H1 (cell line): ENCODE data around the gene TCF4. TPM values are rescaled to one million over a fixed set of nuclear protein-coding genes. Genes with fewer than 3 reads are reported as not detected.
A peak's percentile ranks its signal among the peaks of the same experiment; 100 is the strongest.

Experiments used
- CTCF ChIA-PET: fragments of 300-600 bp; sonication (Branson Sonifier 250); formaldehyde crosslinking; loops from one replicate; lab custom pipeline; 2021; ENCODE audit not compliant: partially characterized antibody; lab: Charles Lee
- POLR2A ChIA-PET: fragments of 300-600 bp; sonication (Branson Sonifier 250); formaldehyde crosslinking; loops from one replicate; lab custom pipeline; 2021; ENCODE audit warnings: inconsistent platforms; ENCODE audit not compliant: partially characterized antibody; lab: Charles Lee
- DNase-seq, 2 experiments: peaks; one replicate each; pipeline versions ENCODE4 v3.0.0 to v3.0.0-alpha.2; 2010 to 2022; ENCODE audit warnings: low spot score in 2 of 2, low read depth in 1 of 2, mixed read lengths in 1 of 2
- FAIRE-seq: peaks from 2 replicates; lab custom pipeline; 2011; peaks lifted over from hg19 to GRCh38; lab: Jason Lieb, UNC
- H2AFZ ChIP-seq: 2 replicates; pipeline ENCODE4 v1.8.1; 2012; ENCODE audit warnings: low read length, inconsistent platforms
- H2AK5ac ChIP-seq: 2 replicates; pipeline ENCODE4 v1.6.1; 2013; ENCODE audit warnings: low read depth, low read length
- H2BK120ac ChIP-seq: replicated peaks from 2 replicates; pipeline ENCODE3; 2013; ENCODE audit warnings: low read depth, low read length, inconsistent platforms
- H2BK12ac ChIP-seq: 2 replicates; pipeline ENCODE4 v1.6.1; 2013; ENCODE audit warnings: low read depth, low read length
- H2BK15ac ChIP-seq: 2 replicates; pipeline ENCODE4 v1.6.1; 2013; ENCODE audit warnings: low read length
- H2BK20ac ChIP-seq: 2 replicates; pipeline ENCODE4 v1.6.1; 2013; ENCODE audit warnings: low read length
- H2BK5ac ChIP-seq: 2 replicates; pipeline ENCODE4 v1.6.1; 2013; ENCODE audit warnings: low read depth, low read length
- H3K14ac ChIP-seq: 2 replicates; pipeline ENCODE4 v1.6.1; 2013; ENCODE audit warnings: inconsistent platforms; ENCODE audit not compliant: insufficient read length
- H3K18ac ChIP-seq: 2 replicates; pipeline ENCODE4 v1.6.1; 2013; ENCODE audit warnings: low read length; ENCODE audit errors: extremely low read depth
- H3K23ac ChIP-seq: 2 replicates; pipeline ENCODE4 v1.6.1; 2013; ENCODE audit warnings: inconsistent platforms; ENCODE audit not compliant: insufficient read length
- H3K23me2 ChIP-seq: 2 replicates; pipeline ENCODE4 v1.6.1; 2013; ENCODE audit warnings: low read depth, low read length
- H3K27ac ChIP-seq: 2 replicates; pipeline ENCODE4 v1.6.1; 2011; ENCODE audit warnings: low read depth, low read length, inconsistent platforms
- H3K27me3 ChIP-seq, 4 experiments: replicated peaks in 1 of 4; 1 replicate in 1 of 4; 2 replicates in 3 of 4; pipeline versions ENCODE4 v1.6.1 to v1.8.1; 2011 to 2013; ENCODE audit warnings: low read length in 3 of 4, mild to moderate bottlenecking in 3 of 4, inconsistent platforms in 2 of 4, mixed read lengths in 2 of 4, moderate library complexity in 1 of 4; ENCODE audit not compliant: control insufficient read depth in 3 of 4, insufficient read depth in 3 of 4; ENCODE audit errors: extremely low read depth in 1 of 4
- H3K36me3 ChIP-seq, 4 experiments: 2 replicates each; pipeline versions ENCODE4 v1.6.1 to v1.8.1; 2011 to 2013; ENCODE audit warnings: mild to moderate bottlenecking in 4 of 4, low read length in 3 of 4, moderate library complexity in 2 of 4, control low read depth in 1 of 4, inconsistent platforms in 1 of 4; ENCODE audit not compliant: insufficient read depth in 4 of 4, control insufficient read depth in 2 of 4
- H3K4ac ChIP-seq: replicated peaks from 2 replicates; pipeline ENCODE3; 2013; ENCODE audit warnings: low read length, low read depth, mixed read lengths, inconsistent platforms; ENCODE audit not compliant: insufficient read length
- H3K4me1 ChIP-seq, 4 experiments: replicated peaks in 1 of 4; 1 replicate in 1 of 4; 2 replicates in 3 of 4; pipeline versions ENCODE4 v1.6.1 to v1.8.1; 2011 to 2013; ENCODE audit warnings: low read length in 3 of 4, inconsistent platforms in 2 of 4, mixed read lengths in 1 of 4; ENCODE audit not compliant: insufficient read depth in 4 of 4, control insufficient read depth in 3 of 4
- H3K4me2 ChIP-seq, 2 experiments: 2 replicates each; pipeline versions ENCODE4 v1.6.1 to v1.8.1; 2011 to 2013; ENCODE audit warnings: low read depth in 2 of 2, low read length in 2 of 2, control low read depth in 1 of 2, inconsistent platforms in 1 of 2, mild to moderate bottlenecking in 1 of 2; ENCODE audit not compliant: insufficient read depth in 1 of 2
- H3K4me3 ChIP-seq, 4 experiments: fragments of 200-600, 300-600 bp in 1 of 4; sonication (generic), shearing (Covaris generic), sonication (Bioruptor Twin) in 1 of 4; 2 replicates each; pipeline versions ENCODE4 v1.5.1 to v1.8.1; 2011 to 2016; ENCODE audit warnings: low read length in 4 of 4, low read depth in 3 of 4, control low read depth in 2 of 4, inconsistent platforms in 2 of 4, mild to moderate bottlenecking in 2 of 4, mixed read lengths in 1 of 4, moderate library complexity in 1 of 4; ENCODE audit not compliant: insufficient read depth in 2 of 4; ENCODE audit errors: extremely low read depth in 1 of 4
- H3K56ac ChIP-seq: replicated peaks from 2 replicates; pipeline ENCODE3; 2013; ENCODE audit warnings: low read depth, mild to moderate bottlenecking, mixed read lengths, low read length, inconsistent platforms; ENCODE audit not compliant: insufficient read length
- H3K79me1 ChIP-seq: 2 replicates; pipeline ENCODE4 v1.6.1; 2013; ENCODE audit warnings: low read depth, low read length, control low read depth
- H3K79me2 ChIP-seq, 2 experiments: 2 replicates each; pipeline versions ENCODE4 v1.6.1 to v1.8.1; 2012 to 2013; ENCODE audit warnings: low read length in 2 of 2, mild to moderate bottlenecking in 2 of 2, inconsistent platforms in 1 of 2; ENCODE audit not compliant: insufficient read depth in 2 of 2, control insufficient read depth in 1 of 2
- H3K9ac ChIP-seq, 4 experiments: replicated peaks in 1 of 4; 1 replicate in 1 of 4; 2 replicates in 3 of 4; pipeline versions ENCODE4 v1.6.1 to v1.8.1; 2011 to 2013; ENCODE audit warnings: low read depth in 3 of 4, low read length in 3 of 4, control low read depth in 2 of 4, mild to moderate bottlenecking in 2 of 4, moderate library complexity in 2 of 4, inconsistent platforms in 1 of 4; ENCODE audit errors: extremely low read depth in 1 of 4
- H3K9me3 ChIP-seq, 2 experiments: 2 replicates each; pipeline versions ENCODE4 v1.6.1 to v1.8.1; 2012 to 2013; ENCODE audit warnings: mild to moderate bottlenecking in 2 of 2, moderate library complexity in 2 of 2, control low read depth in 1 of 2, inconsistent platforms in 1 of 2, low read depth in 1 of 2, low read length in 1 of 2, mixed read lengths in 1 of 2; ENCODE audit not compliant: insufficient read depth in 2 of 2
- H4K20me1 ChIP-seq, 2 experiments: replicated peaks in 1 of 2; 2 replicates each; pipeline versions ENCODE3 to v1.8.1; 2011 to 2013; ENCODE audit warnings: inconsistent platforms in 2 of 2, low read length in 2 of 2, mild to moderate bottlenecking in 1 of 2; ENCODE audit not compliant: insufficient read depth in 2 of 2, control insufficient read depth in 1 of 2
- H4K5ac ChIP-seq: 2 replicates; pipeline ENCODE4 v1.6.1; 2013; ENCODE audit warnings: low read length, low read depth, mixed read lengths, inconsistent platforms; ENCODE audit not compliant: insufficient read length
- H4K8ac ChIP-seq: 2 replicates; pipeline ENCODE4 v1.8.0; 2013; ENCODE audit warnings: mild to moderate bottlenecking, moderate library complexity, low read length, inconsistent platforms; ENCODE audit not compliant: insufficient read depth; ENCODE audit errors: extremely low read depth
- H4K91ac ChIP-seq: replicated peaks from 2 replicates; pipeline ENCODE3; 2013; ENCODE audit warnings: low read length, mixed read lengths, inconsistent platforms; ENCODE audit not compliant: insufficient read length
- KDM5A ChIP-seq: fragments of 200-600 bp; IDR thresholded peaks from 2 replicates; pipeline ENCODE4 v1.7.1; 2012; ENCODE audit warnings: mild to moderate bottlenecking, low read length, inconsistent platforms, mixed read lengths
- POLR2A ChIP-seq, 2 experiments: IDR thresholded peaks; 1 replicate in 1 of 2; 2 replicates in 1 of 2; pipeline ENCODE4 v1.6.1; 2011; ENCODE audit warnings: low read depth in 2 of 2, low read length in 2 of 2, mild to moderate bottlenecking in 2 of 2; ENCODE audit errors: control extremely low read depth in 1 of 2
- POU5F1 ChIP-seq: IDR thresholded peaks from 2 replicates; pipeline ENCODE4 v1.6.1; 2011; ENCODE audit warnings: low read depth, mild to moderate bottlenecking, low read length, moderate library complexity
- RNF2 ChIP-seq: fragments of 200-900, 300-1000 bp; sonication (generic); IDR thresholded peaks from 2 replicates; pipeline ENCODE4 v1.7.1; 2016; ENCODE audit warnings: borderline replicate concordance, low read depth, mild to moderate bottlenecking, antibody characterized with exemption, low read length; ENCODE audit not compliant: poor library complexity, severe bottlenecking; ENCODE audit errors: missing control alignments
- SP1 ChIP-seq: IDR thresholded peaks from 2 replicates; pipeline ENCODE4 v1.6.1; 2011; ENCODE audit warnings: low read depth, low read length
- SUZ12 ChIP-seq: fragments of 200-600 bp; sonication (generic); IDR thresholded peaks from 2 replicates; pipeline ENCODE4 v1.6.1; 2012; ENCODE audit warnings: mild to moderate bottlenecking, inconsistent platforms, low read length, moderate library complexity, mixed read lengths
- TCF12 ChIP-seq: IDR thresholded peaks from 2 replicates; pipeline ENCODE4 v1.6.1; 2011; ENCODE audit warnings: low read depth, mild to moderate bottlenecking, low read length
- WGBS, 2 experiments: shearing (Covaris generic) in 1 of 2; methylation state at CpG; one replicate each; pipeline versions ENCODE4 v1.1.6 to v1.1.7; 2013 to 2015; ENCODE audit warnings: low lambda C conversion rate in 2 of 2, mixed read lengths in 2 of 2, inconsistent platforms in 1 of 2, low coverage in 1 of 2, missing lambda C conversion rate in 1 of 2; ENCODE audit not compliant: insufficient replicate concordance in 2 of 2, insufficient coverage in 1 of 2, insufficient read length in 1 of 2; ENCODE audit errors: extremely low coverage in 1 of 2, missing lambda C conversion rate in 1 of 2; 5-methylcytosine and 5-hydroxymethylcytosine counted together
- polyA plus RNA-seq, 7 experiments: library from polyadenylated mRNA; depleted of rRNA in 3 of 7; stranded (reverse) in 5 of 7; unstranded in 2 of 7; fragments of >200 nt in 5 of 7; fragments of 200-250 nt in 2 of 7; gene quantifications; 1 replicate in 5 of 7; 2 replicates in 1 of 7; 4 replicates in 1 of 7; pipeline versions ENCODE4 v1.2.1 to v1.2.3, GENCODE V29; 2011 to 2013; ENCODE audit warnings: missing spikeins in 2 of 7, mixed read lengths in 2 of 7
- total RNA-seq: library from RNA; stranded (reverse); fragmentation: NEBNext Ultra II Directional; extraction: Animal tissue kit (Norgen Biotek cat#: 25700); gene quantifications from 2 replicates; pipeline ENCODE4 v1.2.1, GENCODE V29; 2021

The TCF4 gene
- total and polyA plus RNA-seq, 2 of the 8 experiments (the other 6 are each of a cell fraction or from before 2014, with no cell fraction given), result 59.3 to 118 TPM

DNA sequence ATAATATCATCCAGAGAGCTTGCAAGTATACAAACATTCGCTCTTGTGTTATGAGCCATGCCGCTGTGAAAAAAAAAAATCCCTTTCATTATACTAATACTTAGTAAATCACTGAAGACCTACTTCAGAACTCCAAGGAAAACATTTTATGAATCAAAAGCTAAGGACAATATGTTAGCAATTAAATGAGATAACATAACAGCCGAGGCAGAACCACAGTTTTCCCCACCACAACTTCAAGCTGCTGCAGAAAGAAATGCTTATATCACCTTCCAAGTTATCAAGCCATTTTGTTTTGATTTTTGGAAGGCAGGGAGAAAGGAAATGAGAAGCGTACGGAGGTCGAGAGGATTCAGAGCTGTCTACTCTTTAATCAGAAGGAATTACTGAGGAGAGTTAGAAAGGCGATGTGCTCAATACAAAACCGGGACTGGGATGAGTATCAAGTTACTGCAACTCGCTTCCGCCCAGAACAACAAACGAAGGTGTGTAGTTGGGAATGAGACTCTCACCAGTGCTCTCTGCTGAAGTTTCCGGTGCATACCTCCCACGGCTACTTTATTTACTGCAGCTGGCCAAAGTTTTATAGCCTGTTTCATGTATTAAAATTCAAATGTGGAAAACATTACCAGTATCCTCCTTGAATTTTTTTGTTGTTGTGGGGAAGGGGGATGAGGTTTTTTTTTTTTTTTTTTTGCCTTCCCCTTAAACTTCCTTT lies 336.6 kb downstream of the TCF4 start:
- Histone ChIP-seq H3K4me2 (peak overlapping the region; percentile 4 to 41; a peak in 1 of 4 replicates), H2BK15ac (no peak overlapping the region), H4K91ac (no peak overlapping the region), H2BK12ac (no peak overlapping the region), H3K56ac (no peak overlapping the region), H3K9ac (no peak overlapping the region), H3K23me2 (no peaks in the 10 kb centered on the region), H3K14ac (no peak overlapping the region), H3K4me1 (peaks cover 0 to 3% (median 0%) of the 10 kb centered on the region in 4 experiments; a peak in 1 of 7 replicates), H3K4me3 (no peak overlapping the region), H2AFZ (no peak overlapping the region), H4K8ac (no peak overlapping the region), H3K36me3 (peaks cover 2 to 23% (median 14%) of the 10 kb centered on the region in 4 experiments; a peak in 7 of 8 replicates), H2AK5ac (no peak overlapping the region), H3K4ac (no peak overlapping the region), H2BK5ac (no peak overlapping the region), H3K23ac (no peak overlapping the region), H2BK120ac (no peak overlapping the region), H2BK20ac (no peak overlapping the region), H3K27ac (no peak overlapping the region), H4K20me1 (no peaks in the 10 kb centered on the region), H3K9me3 (no peaks in the 10 kb centered on the region), H3K18ac (no peak overlapping the region), H3K79me1 (no peaks in the 10 kb centered on the region), H4K5ac (no peak overlapping the region), H3K79me2 (no peaks in the 10 kb centered on the region), H3K27me3 (no peaks in the 10 kb centered on the region)
- ChIA-PET CTCF (interaction anchor here (1.8 to 3.8 kb wide), 3 partner anchors 10 to 27 kb away, joined by 7 to 22 read pairs (median 10); no protein-coding TSS in a partner anchor), POLR2A (no interaction called here)
- FAIRE-seq, result peak; percentile 87
- WGBS, 2 experiments, result 57% methylated on average over 13 of the region's 13 CpGs; no CpG with 5 or more reads in 1 of the 2 experiments
- DNase-seq, result no peak
- TF ChIP-seq TCF12, result no peak
- TF ChIP-seq RNF2, result no peak
- no peak for TF ChIP-seq SP1
- TF ChIP-seq SUZ12, result no peak
- no peak for TF ChIP-seq POU5F1
- no peak for TF ChIP-seq POLR2A (IDR thresholded peaks at IDR 0.05; ENCODE audit: control extremely low read depth in 1 of 2, low read depth in 2 of 2, low read length in 2 of 2)
- no peak for TF ChIP-seq KDM5A
